ENCODE measurements around the gene NOXRED1. TPM values are rescaled to one million over a fixed set of nuclear protein-coding genes. Genes with fewer than 3 reads are reported as not detected.

The NOXRED1 gene
- total and polyA plus RNA-seq, 10 of the 15 experiments (the other 5 are each of a cell fraction or from before 2014, with no cell fraction given), result 0.06 to 0.62 (median 0.14) TPM

GRCh38 chr14:77353469-77354141, 69.7 kb downstream of the NOXRED1 start (continued):
- TF ChIP-seq, protein P1, sequence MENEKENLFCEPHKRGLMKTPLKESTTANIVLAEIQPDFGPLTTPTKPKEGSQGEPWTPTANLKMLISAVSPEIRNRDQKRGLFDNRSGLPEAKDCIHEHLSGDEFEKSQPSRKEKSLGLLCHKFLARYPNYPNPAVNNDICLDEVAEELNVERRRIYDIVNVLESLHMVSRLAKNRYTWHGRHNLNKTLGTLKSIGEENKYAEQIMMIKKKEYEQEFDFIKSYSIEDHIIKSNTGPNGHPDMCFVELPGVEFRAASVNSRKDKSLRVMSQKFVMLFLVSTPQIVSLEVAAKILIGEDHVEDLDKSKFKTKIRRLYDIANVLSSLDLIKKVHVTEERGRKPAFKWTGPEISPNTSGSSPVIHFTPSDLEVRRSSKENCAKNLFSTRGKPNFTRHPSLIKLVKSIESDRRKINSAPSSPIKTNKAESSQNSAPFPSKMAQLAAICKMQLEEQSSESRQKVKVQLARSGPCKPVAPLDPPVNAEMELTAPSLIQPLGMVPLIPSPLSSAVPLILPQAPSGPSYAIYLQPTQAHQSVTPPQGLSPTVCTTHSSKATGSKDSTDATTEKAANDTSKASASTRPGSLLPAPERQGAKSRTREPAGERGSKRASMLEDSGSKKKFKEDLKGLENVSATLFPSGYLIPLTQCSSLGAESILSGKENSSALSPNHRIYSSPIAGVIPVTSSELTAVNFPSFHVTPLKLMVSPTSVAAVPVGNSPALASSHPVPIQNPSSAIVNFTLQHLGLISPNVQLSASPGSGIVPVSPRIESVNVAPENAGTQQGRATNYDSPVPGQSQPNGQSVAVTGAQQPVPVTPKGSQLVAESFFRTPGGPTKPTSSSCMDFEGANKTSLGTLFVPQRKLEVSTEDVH (IDR thresholded peaks at IDR 0.05; ENCODE audit: low read depth, partially characterized antibody), result no peak
- TF ChIP-seq CBX3 (IDR thresholded peaks at IDR 0.05; ENCODE audit: borderline replicate concordance, low read depth), result no peak
- TF ChIP-seq RAD21 (IDR thresholded peaks at IDR 0.05; ENCODE audit: insufficient read depth, low read depth, low read length), result no peak
- TF ChIP-seq, protein P2, sequence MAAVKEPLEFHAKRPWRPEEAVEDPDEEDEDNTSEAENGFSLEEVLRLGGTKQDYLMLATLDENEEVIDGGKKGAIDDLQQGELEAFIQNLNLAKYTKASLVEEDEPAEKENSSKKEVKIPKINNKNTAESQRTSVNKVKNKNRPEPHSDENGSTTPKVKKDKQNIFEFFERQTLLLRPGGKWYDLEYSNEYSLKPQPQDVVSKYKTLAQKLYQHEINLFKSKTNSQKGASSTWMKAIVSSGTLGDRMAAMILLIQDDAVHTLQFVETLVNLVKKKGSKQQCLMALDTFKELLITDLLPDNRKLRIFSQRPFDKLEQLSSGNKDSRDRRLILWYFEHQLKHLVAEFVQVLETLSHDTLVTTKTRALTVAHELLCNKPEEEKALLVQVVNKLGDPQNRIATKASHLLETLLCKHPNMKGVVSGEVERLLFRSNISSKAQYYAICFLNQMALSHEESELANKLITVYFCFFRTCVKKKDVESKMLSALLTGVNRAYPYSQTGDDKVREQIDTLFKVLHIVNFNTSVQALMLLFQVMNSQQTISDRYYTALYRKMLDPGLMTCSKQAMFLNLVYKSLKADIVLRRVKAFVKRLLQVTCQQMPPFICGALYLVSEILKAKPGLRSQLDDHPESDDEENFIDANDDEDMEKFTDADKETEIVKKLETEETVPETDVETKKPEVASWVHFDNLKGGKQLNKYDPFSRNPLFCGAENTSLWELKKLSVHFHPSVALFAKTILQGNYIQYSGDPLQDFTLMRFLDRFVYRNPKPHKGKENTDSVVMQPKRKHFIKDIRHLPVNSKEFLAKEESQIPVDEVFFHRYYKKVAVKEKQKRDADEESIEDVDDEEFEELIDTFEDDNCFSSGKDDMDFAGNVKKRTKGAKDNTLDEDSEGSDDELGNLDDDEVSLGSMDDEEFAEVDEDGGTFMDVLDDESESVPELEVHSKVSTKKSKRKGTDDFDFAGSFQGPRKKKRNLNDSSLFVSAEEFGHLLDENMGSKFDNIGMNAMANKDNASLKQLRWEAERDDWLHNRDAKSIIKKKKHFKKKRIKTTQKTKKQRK (IDR thresholded peaks at IDR 0.05; ENCODE audit: low read depth, low read length), result no peak

DNA sequence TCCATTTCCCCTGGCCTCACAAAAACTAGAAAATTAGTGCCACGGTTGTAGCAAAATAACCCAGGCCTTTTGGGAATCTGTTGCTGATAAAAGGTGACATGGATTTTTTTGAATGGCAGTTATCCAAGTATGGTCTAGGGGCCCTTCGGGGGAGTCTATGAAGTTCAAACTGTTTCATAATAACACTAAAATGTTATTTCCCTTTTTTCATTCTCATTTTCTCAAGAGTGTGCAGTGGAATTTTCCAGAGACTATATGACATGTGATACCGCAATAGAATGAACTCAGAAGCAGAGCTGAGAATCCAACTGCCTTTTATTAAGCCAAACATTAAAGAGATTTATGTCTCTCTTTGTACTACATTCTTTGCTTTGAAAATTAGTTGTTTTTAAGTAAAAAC, 75.6 kb downstream of the NOXRED1 start:
- Histone ChIP-seq H3K4me3 (no peak overlapping the region), H4K20me1 (ENCODE audit: control insufficient read depth, insufficient read depth) (no peaks in the 10 kb centered on the region), H3K4me1 (ENCODE audit: control insufficient read depth, insufficient read depth, low read length) (no peaks in the 10 kb centered on the region), H3K79me2 (ENCODE audit: control insufficient read depth, insufficient read depth, low read length) (no peaks in the 10 kb centered on the region; the same call in 1 of the 2 replicates), H3K27ac (ENCODE audit: control insufficient read depth, insufficient read depth) (no peak overlapping the region; the same call in 1 of the 2 replicates), H3K4me2 (ENCODE audit: control insufficient read depth, insufficient read depth) (no peak overlapping the region), H3K36me3 (ENCODE audit: control insufficient read depth in 2 of 2, insufficient read depth in 2 of 2, low read length in 1 of 2) (peaks cover 4 to 21% of the 10 kb centered on the region in 2 experiments), H3K9ac (ENCODE audit: control insufficient read depth, insufficient read depth, low read length) (no peak overlapping the region), H3K9me3 (replicated peaks; ENCODE audit: control insufficient read depth, insufficient read depth, low read length) (no peaks in the 10 kb centered on the region), H2AFZ (ENCODE audit: control insufficient read depth, low read depth, low read length) (no peak overlapping the region), H3K27me3 (replicated peaks in 1 of 2; ENCODE audit: control insufficient read depth in 2 of 2, insufficient read depth in 2 of 2, low read length in 1 of 2) (no peaks in the 10 kb centered on the region)
- FAIRE-seq (no peak), ATAC-seq (no peak), DNase-seq (ENCODE audit: low read depth, low spot score) (no peak)
- RAD21 ChIA-PET (ENCODE audit: unreplicated experiment), result no interaction called here
- WGBS (ENCODE audit: insufficient coverage, insufficient replicate concordance, low lambda C conversion rate, missing lambda C conversion rate), result 55% methylated on average over 3 of the region's 3 CpGs
- CTCF ChIA-PET, result interaction anchor here (1.5 kb wide), 1 partner anchor 11 kb away, joined by 4 read pairs; no protein-coding TSS in a partner anchor
- intact Hi-C loops (cut with micrococcal nuclease; ENCODE audit: unreplicated experiment) (no loop called here), in situ Hi-C loops (cut with MboI) (no loop called here)
- TF ChIP-seq POLR2AphosphoS2 (IDR thresholded peaks at IDR 0.05; ENCODE audit: low read depth, low read length) (no peak), RUNX3 (IDR thresholded peaks at IDR 0.05; ENCODE audit: low read length) (peak; percentile 34; the same call in 1 of the 2 replicates)
- SMC1A ChIA-PET (ENCODE audit: uncharacterized antibody, unreplicated experiment), result interaction anchor here (0.9 to 1.7 kb wide), 3 partner anchors 10 to 32 kb away, joined by 3 read pairs; no protein-coding TSS in a partner anchor
- no TSS peak for BruUV-seq (replicated peaks)
- POLR2A ChIA-PET, result interaction anchor here (1.6 kb wide), 1 partner anchor 10 kb away, joined by 4 read pairs; no protein-coding TSS in a partner anchor

Data from GM12878 (cell line).